ENCODE data around the gene TSPEAR. TPM values are rescaled to one million over a fixed set of nuclear protein-coding genes. Genes with fewer than 3 reads are reported as not detected.
"Not testable (repeated sequence)": the region's sequence is repeated elsewhere in the genome, so short reads cannot be mapped to it uniquely, and the experiment has no call there.

Gene TSPEAR
- total RNA-seq, 3 donors from 2014 or later: not detected

DNA sequence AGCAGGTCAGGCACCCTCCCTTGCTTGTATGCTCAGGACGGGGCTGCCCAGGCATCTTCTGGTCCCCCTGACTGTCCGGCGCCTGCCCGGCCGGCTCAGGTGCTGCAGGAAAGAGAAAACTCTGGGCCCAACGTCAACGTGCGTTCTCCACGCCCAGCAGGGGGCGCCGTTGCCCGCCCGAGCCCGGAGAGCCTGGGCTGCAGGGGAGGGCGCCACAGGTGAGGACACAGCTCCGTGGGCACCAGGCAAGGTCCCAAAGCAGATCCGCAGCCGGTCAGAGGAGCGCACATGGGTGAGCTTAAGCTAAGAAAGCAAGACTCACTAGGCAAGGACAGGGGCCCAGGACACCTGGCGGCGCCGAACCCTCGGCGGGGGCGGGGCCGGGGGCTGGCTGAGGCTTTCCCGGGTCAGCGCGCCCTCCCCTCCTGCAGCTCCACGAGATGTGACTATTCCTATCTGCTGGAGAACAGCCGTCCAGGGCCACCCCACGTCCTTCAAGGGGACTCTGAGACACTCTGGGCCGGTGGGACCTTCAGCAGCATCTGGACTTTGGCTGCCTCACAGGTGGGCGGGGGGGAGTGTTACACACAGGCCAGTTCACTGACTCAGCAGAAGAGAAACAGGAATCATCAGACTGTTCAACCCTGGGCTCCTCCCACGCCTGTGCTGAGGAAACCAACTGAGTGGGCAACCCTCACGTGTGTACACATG is 200.7 kb downstream of the TSPEAR start:
- no peaks in the 10 kb centered on the region for H3K36me3 Mint-ChIP-seq (ENCODE audit: insufficient read depth)
- no peaks in the 10 kb centered on the region for H3K27me3 Mint-ChIP-seq (ENCODE audit: low read depth)
- H3K4me3 Mint-ChIP-seq: peak overlapping the region; percentile 37
- no peaks in the 10 kb centered on the region for H3K4me1 Mint-ChIP-seq (ENCODE audit: low read depth)
- ATAC-seq (peak; percentile 87 to 91), DNase-seq (peak; percentile 79)
- no peaks in the 10 kb centered on the region for H3K9me3 Mint-ChIP-seq

GRCh38 chr21:44510109-44510507 is 201.3 kb downstream of the TSPEAR start:
- H3K4me3 Mint-ChIP-seq: no peak overlapping the region
- no peaks in the 10 kb centered on the region for H3K4me1 Mint-ChIP-seq (ENCODE audit: low read depth)
- no peaks in the 10 kb centered on the region for H3K9me3 Mint-ChIP-seq
- no peaks in the 10 kb centered on the region for H3K27me3 Mint-ChIP-seq (ENCODE audit: low read depth)
- DNase-seq (no peak), ATAC-seq (no peak)
- H3K36me3 Mint-ChIP-seq (ENCODE audit: insufficient read depth): no peaks in the 10 kb centered on the region

- H3K4me1 Mint-ChIP-seq (ENCODE audit: low read depth): no peaks in the 10 kb centered on the region
- H3K36me3 Mint-ChIP-seq (ENCODE audit: insufficient read depth): no peaks in the 10 kb centered on the region
- H3K27me3 Mint-ChIP-seq (ENCODE audit: low read depth): no peaks in the 10 kb centered on the region
- no peaks in the 10 kb centered on the region for H3K9me3 Mint-ChIP-seq
- DNase-seq (no peak), ATAC-seq (no peak)
- no peak overlapping the region for H3K4me3 Mint-ChIP-seq
Measured at GRCh38 chr21:44509539-44509938, 201.8 kb downstream of the TSPEAR start.

GRCh38 chr21:44508711-44509445 is 202.5 kb downstream of the TSPEAR start:
- ATAC-seq: no peak
- Mint-ChIP-seq H3K9me3 (no peaks in the 10 kb centered on the region), H3K36me3 (ENCODE audit: insufficient read depth) (no peaks in the 10 kb centered on the region), H3K27me3 (ENCODE audit: low read depth) (no peaks in the 10 kb centered on the region), H3K4me3 (no peak overlapping the region), H3K4me1 (ENCODE audit: low read depth) (no peaks in the 10 kb centered on the region)
- DNase-seq: no peak

DNA sequence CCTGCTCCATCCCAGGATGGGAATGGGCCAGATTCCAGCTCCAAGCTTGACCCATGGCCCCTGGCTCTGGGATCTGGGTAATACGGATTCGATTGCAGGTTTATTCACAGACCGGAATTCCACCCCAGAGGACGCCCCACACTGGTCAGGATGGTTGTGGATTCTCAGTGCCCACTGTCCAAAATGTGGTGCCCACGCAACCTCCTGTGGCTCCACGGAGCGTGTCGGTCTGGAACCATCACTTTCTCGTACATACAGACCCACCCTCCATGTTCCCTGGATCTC is 203.0 kb downstream of the TSPEAR start:
- Mint-ChIP-seq H3K27me3 (ENCODE audit: low read depth) (no peaks in the 10 kb centered on the region), H3K4me1 (ENCODE audit: low read depth) (no peaks in the 10 kb centered on the region), H3K36me3 (ENCODE audit: insufficient read depth) (no peaks in the 10 kb centered on the region), H3K9me3 (no peaks in the 10 kb centered on the region), H3K4me3 (no peak overlapping the region)
- ATAC-seq: no peak
- no peak for DNase-seq

- H3K36me3 Mint-ChIP-seq (ENCODE audit: insufficient read depth): no peaks in the 10 kb centered on the region
- no peak overlapping the region for H3K4me3 Mint-ChIP-seq
- no peaks in the 10 kb centered on the region for H3K4me1 Mint-ChIP-seq (ENCODE audit: low read depth)
- DNase-seq: no peak
- no peaks in the 10 kb centered on the region for H3K9me3 Mint-ChIP-seq
- H3K27me3 Mint-ChIP-seq (ENCODE audit: low read depth): no peaks in the 10 kb centered on the region
- no peak for ATAC-seq
Measured at GRCh38 chr21:44507673-44508425, 203.5 kb downstream of the TSPEAR start.

DNA sequence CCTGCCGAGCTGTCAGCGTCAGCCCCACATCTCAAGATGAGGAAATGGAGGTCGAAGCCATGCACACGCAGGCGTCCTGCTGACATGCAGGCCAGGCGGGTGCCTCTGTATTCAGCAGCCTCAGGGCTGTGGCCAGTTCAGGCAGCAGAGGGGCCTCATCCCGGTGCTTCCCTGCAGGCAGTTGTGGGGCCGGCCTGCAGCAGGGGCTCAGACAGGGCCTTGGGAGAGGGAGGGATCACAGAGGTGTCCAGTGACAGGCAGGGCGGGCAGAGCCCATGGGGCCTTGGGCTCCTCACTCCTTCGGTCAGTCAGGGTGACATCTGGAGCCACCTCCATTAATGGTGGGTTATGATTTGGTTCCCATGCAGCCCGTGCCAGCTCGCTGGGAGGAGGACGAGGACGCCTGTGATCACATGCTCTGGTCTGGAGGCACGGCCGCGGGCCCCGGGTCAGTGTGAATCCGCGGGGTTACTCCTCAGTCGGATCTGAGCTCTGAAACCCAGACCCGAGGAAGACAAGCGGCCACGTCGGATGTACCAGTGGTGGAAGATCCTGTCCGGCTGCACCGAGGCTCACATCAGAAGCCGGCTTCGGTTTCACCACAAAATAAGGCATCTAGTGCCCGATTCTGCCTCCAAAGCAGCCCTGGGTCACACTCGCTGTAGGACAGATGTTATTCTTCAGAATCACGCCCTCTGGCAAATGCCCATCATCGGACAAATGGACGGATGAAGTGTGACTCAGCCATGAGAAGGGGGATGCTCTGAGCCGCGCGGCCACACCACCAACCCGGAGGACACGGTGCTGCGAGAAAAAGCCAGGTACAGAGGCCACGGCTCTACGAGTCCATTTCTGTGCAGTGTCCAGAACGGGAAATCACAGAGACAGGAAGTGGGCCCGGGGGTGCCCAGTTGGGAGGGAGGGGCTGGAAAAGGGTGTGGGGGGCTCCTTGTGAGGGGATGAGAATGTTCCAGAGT is 204.8 kb downstream of the TSPEAR start:
- Mint-ChIP-seq H3K4me1 (ENCODE audit: low read depth) (no peaks in the 10 kb centered on the region), H3K36me3 (ENCODE audit: insufficient read depth) (no peaks in the 10 kb centered on the region), H3K9me3 (no peaks in the 10 kb centered on the region), H3K27me3 (ENCODE audit: low read depth) (no peaks in the 10 kb centered on the region), H3K4me3 (no peak overlapping the region)
- DNase-seq: no peak
- no peak for ATAC-seq

DNA sequence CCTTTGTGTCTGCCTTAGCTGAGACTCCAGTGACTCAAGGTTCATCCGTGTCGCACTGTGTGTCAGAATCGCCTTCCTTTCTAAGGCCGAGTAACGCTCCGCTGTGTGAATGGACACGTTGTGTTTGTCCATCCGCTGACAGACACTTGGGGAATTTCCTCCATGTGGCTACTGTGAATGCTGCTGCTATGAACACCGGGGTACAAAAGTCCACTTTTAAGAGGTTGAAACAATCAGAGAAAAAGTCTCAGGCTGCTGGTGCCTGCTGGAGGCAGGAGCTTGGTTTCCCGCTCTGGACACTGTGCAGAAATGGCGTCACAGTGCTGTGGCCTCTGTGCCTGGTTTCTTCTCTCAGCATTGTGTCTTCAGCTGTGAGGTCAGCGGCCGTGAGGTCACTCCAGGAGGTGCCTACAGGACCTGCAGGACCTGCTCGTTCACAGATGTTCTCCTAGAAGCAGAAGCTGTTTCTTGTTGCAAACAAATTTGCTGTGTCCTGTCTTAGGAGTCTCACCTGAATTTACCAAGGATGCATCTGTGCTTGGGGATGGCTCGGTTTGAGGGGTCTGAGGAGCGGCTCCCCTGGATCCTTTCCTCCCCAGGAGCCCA is 205.6 kb downstream of the TSPEAR start:
- Mint-ChIP-seq H3K4me1 (ENCODE audit: low read depth) (no peaks in the 10 kb centered on the region), H3K4me3 (no peak overlapping the region), H3K9me3 (no peaks in the 10 kb centered on the region), H3K36me3 (ENCODE audit: insufficient read depth) (no peaks in the 10 kb centered on the region), H3K27me3 (ENCODE audit: low read depth) (no peaks in the 10 kb centered on the region)
- ATAC-seq: no peak
- DNase-seq: no peak

- Mint-ChIP-seq H3K4me1 (ENCODE audit: low read depth) (no peaks in the 10 kb centered on the region), H3K27me3 (ENCODE audit: low read depth) (peaks cover 2% of the 10 kb centered on the region), H3K9me3 (no peaks in the 10 kb centered on the region), H3K36me3 (ENCODE audit: insufficient read depth) (no peaks in the 10 kb centered on the region), H3K4me3 (no peak overlapping the region)
- no peak for ATAC-seq
- DNase-seq: no peak
Measured at GRCh38 chr21:44503901-44504399, 207.4 kb downstream of the TSPEAR start.

DNA sequence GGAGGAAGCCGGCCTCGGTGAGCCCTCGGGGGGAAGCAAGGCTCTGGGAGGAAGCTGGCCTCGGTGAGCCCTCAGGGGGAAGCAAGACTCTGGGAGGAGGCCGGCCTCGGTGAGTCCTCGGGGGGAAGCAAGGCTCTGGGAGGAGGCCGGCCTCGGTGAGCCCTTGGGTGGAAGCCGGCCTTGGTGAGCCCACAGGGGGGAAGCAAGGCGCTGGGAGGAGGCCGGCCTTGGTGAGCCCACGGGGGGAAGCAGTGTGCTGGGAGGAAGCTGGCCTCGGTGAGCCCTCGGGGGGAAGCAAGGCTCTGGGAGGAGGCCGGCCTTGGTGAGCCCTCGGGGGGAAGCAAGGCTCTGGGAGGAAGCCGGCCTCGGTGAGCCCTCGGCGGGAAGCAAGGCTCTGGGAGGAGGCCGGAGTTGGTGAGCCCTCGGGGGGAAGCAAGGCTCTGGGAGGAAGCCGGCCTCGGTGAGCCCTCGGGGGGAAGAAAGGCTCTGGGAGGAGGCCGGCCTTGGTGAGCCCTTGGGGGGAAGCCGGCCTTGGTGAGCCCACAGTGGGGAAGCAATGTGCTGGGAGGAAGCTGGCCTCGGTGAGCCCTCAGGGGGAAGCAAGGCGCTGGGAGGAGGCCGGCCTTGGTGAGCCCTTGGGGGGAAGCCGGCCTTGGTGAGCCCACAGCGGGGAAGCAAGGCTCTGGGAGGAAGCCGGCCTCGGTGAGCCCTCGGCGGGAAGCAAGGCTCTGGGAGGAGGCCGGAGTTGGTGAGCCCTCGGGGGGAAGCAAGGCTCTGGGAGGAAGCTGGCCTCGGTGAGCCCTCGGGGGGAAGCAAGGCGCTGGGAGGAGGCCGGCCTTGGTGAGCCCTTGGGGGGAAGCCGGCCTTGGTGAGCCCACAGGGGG is 208.1 kb downstream of the TSPEAR start:
- not testable (repeated sequence) for H3K27me3 Mint-ChIP-seq (ENCODE audit: low read depth); H3K4me3 Mint-ChIP-seq; DNase-seq; H3K36me3 Mint-ChIP-seq (ENCODE audit: insufficient read depth); ATAC-seq; H3K9me3 Mint-ChIP-seq; H3K4me1 Mint-ChIP-seq (ENCODE audit: low read depth)

- Mint-ChIP-seq H3K36me3 (ENCODE audit: insufficient read depth) (no peaks in the 10 kb centered on the region), H3K4me1 (ENCODE audit: low read depth) (no peaks in the 10 kb centered on the region), H3K27me3 (ENCODE audit: low read depth) (peaks cover 11% of the 10 kb centered on the region), H3K4me3 (no peak overlapping the region), H3K9me3 (no peaks in the 10 kb centered on the region)
- ATAC-seq (no peak), DNase-seq (no peak)
Measured at GRCh38 chr21:44502171-44502958, 209.0 kb downstream of the TSPEAR start.

DNA sequence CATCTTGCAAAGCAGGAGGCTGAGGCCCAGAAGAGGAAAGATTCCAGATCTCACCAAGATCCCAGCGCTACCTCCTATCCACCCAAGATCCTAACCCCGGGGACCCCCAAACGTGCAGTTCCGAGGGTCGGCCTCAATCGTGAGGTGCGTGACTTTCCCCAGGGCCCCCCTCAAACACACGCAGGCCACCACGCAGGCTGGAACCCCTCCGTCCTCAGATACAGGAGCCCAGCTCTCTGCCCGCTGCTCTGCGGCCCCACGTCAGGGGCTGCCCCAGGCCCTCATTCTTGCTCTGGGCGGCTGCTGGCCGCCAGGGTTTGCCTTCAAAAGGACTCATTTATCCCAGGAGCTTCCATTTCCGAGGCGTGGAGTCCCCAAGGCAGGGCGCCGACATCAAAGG is 211.3 kb downstream of the TSPEAR start:
- Mint-ChIP-seq H3K4me1 (ENCODE audit: low read depth) (no peaks in the 10 kb centered on the region), H3K9me3 (no peaks in the 10 kb centered on the region), H3K4me3 (no peak overlapping the region), H3K27me3 (ENCODE audit: low read depth) (peaks cover 21% of the 10 kb centered on the region), H3K36me3 (ENCODE audit: insufficient read depth) (no peaks in the 10 kb centered on the region)
- ATAC-seq: no peak
- DNase-seq: no peak

All from activated T-cell treated with anti-CD3 and anti-CD28 coated beads, Interleukin-2, amount 50 U/mL, for 4 hours (primary cell).